Astrocyte of the hippocampus (primary cell): ENCODE data around the gene SYCP2L.
"Not testable (repeated sequence)": the region's sequence is repeated elsewhere in the genome, so short reads cannot be mapped to it uniquely, and the experiment has no call there.

Experiments used
- DNase-seq: peaks from one replicate; pipeline ENCODE4 v3.0.0; 2011; ENCODE audit warnings: low read depth, low spot score

Gene SYCP2L

DNA sequence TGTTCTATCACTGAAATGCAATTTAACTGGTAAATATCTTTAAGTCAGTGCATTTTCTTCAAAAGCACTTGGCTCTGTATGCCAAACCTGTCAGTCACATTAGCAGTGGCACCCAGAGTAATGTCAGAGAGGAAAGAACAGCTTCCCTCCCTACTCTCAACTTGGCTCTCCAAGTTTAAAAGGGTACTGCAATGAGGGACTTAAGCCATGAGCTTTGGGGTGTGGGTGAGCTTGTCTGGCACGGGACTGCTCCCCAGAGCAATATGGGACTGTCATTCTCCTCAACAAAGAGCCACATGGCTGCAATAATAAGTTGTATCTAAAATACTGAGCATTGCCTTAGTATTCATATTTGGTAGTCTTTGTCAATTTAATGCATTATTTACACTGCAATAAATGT, 9.0 kb upstream of the SYCP2L start:
- no peak for DNase-seq

DNA sequence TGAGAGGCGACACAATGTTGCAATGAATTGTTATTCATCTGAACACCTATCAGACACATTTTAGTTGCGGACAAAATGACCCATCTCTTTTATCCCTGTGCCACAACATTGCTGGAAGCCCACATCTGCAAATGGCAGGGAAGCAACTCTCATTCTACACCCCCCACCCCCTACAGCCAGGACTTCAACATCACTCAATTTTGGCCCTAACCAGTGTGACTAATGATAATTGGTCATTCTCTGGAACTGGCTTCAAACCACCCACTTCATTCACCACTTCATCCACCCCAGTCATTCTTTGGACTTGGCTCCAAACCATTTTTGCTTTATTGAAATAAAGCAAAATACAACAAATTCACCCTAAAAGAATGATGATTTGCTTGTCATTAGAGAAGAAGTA, 6.5 kb upstream of the SYCP2L start:
- no peak for DNase-seq

DNA sequence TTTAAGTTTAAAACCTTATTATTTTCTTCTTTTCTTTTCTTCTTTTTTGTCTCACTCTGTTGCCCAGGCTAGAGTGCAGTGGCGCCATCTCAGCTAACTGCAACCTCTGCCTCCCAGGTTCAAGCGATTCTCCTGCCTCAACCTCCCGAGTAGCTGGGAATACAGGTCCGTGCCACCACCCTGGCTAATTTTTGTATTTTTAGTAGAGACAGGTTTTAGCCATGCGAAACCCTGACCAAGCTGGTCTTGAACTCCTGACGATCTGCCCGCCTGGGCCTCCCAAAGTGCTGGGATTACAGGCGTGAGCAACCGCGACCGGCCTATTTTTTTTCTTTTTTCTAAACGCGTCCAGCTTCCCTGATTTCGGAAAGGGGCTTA, 4.6 kb upstream of the SYCP2L start:
- not testable (repeated sequence) for DNase-seq

DNA sequence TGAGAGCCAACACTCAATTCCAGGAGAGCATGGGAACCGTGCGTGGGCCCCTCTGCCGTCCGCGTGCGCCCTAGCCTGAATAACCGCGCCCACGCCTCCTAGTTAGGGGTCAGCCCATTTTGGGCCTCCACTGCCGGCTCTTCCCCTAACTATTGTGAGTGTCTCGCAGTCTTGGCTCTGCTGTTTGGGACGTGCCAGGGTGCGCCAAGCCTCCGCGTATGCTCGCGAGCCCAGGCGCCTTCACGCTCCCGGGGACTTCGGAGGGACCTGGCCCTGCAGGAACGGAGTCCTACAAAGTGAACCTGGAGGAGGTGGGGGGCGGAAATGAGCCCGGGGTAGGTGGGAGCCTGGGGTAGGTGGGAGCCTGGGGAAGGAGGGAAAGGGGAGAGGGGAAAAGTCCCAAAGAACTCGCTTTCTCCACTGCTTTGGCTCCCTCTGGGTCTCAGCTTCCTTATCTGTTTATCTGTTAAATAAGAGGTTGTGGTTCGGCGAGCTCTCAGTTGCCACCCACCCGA, 4.1 kb upstream of the SYCP2L start:
- DNase-seq = peak; percentile 15

DNA sequence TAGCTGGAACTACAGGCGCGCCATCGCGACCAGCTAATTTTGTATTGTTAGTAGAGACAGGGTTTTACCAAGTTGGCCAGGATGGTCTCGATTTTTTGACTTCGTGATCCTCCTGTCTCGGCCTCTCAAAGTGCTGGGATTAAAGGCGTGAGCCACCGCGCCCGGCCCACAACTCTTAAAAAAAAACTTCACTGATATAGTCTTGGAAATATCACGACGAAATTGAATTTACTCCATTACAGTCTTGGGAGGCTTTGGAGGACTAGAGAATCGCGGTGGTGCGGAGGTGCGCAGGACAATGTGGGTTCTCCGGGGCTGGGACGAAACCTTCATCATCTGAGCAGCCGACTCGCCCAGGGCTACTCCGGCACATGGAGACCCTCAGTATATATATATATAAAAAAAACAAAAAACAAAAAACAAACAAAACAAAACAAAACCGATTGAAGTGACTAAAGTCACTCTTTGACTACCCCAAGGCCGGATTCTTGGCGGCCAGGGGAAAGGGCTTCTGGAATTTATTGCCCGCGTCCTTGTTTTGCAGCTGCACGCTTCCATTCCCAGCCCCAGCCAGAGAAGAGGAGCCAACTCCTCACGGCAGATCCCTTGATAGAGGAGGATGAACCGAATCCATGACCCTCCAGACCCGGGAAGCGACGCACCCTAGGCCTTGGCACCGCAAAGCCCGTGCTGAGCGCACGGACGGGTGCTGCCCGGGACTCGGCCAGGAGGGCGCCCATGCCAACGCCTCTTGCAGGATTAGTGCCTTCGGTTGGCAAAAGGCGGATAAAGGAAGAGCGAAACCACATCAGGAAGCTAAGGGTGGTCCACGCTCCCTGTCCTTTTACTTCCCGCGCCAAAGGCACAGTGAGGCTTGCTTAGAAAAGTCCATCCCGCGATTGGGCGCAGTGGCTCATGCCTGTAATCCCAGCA, 3.3 kb upstream of the SYCP2L start:
- no peak for DNase-seq

DNA sequence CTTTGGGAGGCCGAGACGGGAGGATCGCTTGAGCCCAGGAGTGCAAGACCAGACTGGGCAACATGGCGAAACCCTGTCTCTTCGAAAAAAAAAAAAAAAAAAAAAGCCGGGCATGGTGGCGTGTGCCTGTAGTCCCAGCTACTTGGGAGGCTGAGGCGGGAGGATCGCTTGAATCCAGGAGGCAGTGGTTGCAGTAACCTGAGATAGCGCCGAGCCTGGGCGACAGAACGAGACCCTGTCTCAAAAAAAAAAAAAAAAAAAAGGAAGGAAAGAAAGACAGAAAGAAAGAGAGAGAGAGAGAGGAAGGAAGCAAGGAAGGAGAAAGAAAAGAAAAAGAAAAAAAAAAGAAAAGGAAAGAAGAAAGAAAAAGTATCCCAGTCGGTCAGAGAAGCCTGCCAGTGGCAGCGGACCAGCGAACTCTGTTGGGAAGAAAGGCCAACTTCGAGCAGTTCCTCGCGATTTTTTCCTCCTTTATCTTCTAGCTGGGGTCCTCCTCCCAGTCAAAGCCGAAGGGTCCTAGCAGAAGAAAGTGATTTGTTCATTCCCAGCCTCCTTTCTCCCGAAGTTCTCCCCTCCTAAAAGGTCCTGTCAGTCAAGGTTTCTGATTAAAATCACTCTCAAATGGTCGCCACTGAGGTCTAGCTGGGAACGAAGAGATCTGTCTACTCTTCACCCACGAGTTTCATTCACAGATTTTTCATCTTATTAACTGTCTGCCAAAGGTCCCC, 2.4 kb upstream of the SYCP2L start:
- DNase-seq = no peak

DNA sequence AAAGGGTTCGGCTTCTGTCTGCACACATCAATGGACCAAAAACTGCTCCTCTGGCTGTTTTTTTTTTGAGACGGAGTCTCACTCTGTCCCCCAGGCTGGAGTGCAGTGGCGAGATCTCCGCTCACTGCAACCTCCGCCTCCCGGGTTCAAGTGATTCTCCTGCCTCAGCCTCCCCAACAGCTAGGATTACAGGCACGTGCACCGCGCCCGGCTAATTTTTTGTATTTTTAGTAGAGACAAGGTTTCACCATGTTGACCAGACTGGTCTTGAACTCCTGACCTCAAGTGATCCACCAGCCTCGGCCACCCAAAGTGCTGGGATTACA, 524 bp upstream of the SYCP2L start:
- DNase-seq = not testable (repeated sequence)

DNA sequence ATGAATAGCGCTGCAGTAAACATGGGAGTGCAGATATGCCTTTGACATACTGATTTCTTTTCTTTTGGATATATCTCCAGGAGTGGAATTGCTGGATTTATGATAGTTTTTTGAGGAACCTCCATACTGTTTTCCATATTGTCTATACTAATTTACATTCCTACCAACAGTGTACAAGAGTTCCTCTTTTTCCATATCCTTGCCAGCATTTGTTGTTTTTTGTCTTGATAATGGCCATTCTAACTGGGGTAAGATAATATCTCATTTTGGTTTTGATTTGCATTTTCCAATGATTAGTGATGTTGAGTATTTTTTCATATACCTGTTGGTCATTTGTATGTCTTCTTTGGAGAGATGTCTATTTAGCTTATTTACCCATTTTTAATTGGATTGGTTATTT, 3.3 kb downstream of the SYCP2L start:
- no peak for DNase-seq

DNA sequence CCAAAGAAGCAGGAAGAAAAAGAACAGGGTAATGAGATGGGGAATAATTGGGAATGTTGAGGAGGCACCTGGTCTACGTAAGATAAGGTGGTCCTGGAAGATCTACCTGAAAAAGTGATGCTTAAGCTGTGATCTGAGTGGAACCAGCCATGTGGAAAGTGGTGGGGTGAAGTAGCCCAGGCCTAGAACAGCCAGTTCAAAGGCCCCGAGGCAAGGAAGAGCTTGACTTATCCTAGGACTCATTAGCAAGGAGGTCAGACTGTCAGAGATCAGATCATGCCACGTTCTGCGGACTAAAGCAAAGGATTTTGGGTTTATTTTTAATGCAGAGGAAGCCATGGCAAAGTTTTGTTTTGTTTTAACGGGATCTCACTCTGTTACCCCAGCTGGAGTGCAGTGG, 5.1 kb downstream of the SYCP2L start:
- DNase-seq = no peak

DNA sequence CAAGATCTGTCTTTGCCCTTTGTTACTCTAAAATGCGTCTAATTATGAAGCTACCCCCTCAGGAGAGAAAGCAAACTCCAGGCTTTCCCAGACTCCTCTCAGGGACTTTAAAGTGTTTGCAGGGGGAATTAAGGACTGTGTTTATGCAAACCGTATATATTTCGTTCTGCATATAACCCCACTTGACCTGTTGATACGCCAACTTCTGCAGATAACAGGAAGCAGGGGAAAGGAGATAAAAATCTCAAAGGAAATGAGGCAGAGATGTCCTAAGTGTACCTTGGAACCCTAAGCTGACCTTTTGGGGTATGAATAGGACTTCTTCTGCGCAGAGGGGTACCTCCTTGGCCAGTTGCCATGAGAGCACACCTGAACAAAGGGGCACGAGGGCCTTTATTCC, 8.1 kb downstream of the SYCP2L start:
- no peak for DNase-seq

DNA sequence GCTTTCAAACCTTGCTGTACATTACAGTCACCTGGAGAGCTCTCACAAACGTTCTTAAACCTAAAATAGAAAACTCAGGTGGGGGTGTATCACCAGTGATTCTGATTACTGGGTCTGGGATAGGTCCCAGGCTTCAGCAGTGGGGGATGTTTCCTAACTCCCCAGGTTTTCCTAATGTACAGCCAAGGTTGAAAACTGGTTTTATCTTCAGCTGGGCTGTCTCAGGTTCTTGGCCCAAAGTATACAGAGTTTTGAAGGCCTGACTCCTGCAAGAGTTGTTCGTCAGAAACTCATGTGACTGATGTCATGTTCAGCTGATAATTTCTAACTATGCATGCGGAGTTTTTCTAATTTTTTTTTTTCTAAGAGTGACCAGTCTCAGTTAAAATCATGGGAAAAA, 9.8 kb downstream of the SYCP2L start:
- no peak for DNase-seq

DNA sequence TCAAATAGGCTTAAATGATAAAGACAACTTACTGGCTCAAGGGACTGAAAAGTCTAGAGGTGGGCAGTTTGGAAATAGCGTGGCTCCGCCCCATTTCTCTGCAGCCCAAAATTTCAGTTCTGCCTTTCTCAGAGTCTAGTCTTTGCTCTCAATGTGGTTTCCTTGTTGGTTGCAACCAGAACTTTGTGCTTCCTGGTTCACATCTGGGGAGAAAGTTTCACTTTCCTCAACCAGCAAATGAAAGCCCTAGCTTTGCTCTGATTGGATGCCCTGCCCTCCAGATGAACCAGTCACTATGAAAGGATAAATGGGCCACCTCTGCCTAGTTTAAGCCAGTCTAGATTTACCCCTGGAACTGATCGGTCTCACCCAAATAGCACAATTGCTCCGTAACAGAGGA, 14.9 kb downstream of the SYCP2L start:
- DNase-seq = no peak

DNA sequence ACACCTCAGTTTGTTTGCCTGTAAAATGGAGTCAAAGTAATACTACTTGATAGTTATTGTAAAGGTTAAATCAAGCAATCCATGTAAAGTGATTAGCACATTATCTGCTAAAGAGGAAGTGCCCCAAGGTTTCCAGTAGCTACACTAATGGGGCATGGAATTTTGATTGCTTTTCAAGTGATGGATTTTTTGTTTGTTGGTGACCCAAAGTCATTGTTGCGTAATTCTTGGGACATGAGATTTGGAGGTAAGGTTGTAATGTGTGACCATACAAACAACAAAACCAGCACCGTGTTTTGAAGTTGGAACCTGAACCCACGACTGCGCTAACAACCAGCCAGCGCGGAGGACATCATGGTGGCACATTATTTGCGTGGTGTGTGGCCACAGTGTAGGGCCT, 17.2 kb downstream of the SYCP2L start:
- no peak for DNase-seq

DNA sequence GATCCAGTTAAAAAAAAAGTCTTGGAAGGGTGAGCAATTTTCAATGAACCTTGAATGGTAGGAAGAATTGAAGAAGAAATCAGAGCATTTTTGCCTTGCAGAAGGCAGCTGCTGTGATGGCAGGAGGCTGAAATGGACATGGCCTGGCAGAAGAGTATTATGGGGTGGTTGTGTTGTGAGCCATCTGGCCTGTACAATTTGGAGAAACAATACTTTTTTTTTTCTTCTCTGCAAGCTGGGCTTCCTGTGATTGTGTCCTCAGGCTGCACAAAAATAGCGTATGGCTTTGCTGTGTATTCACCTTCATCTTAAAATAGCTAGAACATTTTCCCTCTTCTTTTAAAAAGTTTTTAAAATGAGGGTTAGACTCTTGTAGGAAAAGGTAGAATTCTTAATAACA, 21.4 kb downstream of the SYCP2L start:
- DNase-seq = no peak

DNA sequence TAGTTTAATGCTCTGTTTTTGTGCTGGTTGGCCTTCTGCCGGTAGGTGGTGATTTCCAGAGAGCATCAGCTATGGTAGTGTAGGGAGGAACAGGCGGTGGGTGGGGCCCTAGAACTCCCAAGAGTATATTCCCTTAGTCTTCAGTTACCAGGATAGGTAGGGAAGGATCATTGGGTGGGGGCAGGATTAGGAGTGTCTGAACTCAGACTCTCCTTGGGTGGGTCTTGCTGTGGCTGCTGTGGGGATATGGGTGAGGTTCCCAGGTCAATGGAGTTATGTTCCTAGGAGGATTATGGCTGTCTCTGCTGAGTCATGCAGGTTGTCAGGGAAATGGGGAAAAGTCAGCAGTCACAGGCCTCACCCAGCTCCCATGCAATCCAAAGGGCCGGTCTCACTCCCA, 32.7 kb downstream of the SYCP2L start:
- DNase-seq = not testable (repeated sequence)

DNA sequence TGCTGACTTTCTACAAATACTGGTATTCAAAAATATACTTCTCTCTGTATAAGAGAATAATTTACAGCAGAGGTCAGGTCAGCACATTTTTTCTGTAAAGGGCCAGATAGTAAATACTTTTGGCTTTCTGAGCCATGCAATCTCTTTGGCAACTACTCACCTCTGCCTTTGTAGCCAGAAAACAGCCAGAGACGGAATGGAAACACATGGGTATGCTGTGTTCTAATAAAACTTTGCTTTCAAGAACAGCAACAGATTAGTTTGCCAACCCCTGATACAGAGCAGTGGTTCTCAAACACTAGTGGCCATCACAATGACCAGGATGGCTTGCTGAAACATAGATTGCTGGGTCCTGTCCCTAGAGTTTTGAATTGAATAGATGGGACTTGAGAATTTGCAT, 46.3 kb downstream of the SYCP2L start:
- DNase-seq = no peak

DNA sequence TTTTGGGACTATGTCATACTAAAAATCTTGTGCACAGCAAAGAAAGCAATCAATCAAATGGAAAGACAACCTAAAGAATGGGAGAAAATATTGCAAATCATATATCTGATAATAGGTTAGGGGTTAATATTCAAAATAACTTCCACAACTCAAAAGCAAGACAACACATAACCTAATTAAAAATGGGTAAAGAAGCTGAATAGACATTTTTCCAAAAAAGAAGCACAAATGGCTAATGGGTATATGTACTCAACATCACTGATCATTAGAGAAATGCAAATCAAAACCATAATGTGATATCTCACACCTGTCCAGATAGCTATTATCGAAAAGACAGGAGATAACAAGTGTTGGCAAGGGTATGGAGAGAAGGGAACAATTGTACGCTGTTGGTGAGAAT, 53.0 kb downstream of the SYCP2L start:
- no peak for DNase-seq

DNA sequence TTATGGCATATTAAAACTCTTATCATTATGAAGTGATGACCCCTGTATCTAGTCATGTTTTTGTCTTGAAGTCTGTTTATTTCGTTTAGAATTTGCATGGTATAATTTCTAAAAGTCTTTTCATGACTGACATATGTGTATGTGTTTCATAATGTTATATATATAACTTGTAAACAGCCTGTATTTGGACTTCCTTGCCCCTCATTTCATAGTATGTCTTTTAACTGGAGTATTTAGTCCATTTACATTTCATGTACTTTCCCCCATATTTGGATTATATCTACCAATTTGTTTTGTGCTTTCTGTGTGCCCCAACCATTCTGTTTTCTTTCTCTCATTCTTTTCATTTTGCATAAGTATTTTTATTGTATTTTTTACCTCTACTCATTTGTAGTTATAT, 59.0 kb downstream of the SYCP2L start:
- no peak for DNase-seq

DNA sequence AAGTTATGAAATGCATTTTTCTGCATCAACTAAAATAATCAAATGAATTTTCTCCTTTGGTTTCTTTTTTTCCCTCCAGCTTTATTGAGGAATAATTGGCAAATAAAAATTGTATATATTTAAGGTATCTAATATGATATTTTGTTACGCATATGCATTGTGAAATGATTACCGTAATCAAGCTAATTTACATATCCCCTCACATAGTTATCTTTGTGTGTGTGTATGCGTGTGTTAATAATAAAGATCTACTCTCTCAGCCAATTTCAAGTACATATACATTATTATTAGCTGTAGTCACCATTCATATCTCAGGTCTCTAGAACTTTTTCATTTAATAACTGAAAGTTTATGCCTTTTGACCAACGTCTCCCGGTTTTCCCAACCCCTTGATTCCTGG, 61.1 kb downstream of the SYCP2L start:
- no peak for DNase-seq

DNA sequence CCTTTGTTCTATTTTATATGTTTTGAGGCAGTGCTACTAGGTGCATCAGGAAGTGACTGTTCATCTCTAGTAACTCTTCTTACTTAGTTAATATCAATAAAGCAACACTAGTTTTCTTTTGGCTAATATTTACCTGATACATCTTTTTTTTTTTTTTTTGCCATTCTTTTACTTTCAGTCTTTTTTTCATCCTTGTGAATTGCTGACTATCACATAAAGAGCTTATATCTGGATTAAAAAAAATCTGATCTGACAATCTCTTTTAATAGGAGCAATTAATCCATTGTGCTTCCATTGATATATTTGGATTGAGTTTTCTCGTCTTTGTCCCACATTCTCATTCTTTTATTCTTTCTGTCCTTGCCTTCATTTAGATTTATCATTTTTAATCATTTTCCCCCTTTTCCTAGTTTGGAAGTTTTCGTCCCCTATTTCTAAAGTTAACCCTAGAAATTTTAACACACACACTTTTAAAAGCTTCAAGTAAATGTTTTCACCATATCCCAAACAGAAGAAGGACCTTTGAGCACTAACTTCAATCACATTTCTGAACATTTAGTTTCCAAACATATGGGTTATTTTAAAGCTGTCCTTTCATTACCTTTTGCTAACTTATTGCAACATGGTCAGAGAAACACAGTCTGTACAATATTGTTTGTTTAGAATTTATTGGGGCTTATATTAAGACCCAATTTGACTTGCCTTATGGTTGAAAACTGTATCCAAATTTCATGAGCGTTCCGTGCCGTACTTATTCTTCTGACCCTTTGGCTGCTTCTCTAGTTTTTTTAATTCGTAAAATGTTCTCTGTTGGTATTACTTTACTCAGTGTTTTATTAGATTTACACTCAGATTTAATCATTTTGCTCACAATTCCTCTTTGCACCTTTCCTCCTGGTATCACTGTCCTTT, 63.0 kb downstream of the SYCP2L start:
- no peak for DNase-seq

DNA sequence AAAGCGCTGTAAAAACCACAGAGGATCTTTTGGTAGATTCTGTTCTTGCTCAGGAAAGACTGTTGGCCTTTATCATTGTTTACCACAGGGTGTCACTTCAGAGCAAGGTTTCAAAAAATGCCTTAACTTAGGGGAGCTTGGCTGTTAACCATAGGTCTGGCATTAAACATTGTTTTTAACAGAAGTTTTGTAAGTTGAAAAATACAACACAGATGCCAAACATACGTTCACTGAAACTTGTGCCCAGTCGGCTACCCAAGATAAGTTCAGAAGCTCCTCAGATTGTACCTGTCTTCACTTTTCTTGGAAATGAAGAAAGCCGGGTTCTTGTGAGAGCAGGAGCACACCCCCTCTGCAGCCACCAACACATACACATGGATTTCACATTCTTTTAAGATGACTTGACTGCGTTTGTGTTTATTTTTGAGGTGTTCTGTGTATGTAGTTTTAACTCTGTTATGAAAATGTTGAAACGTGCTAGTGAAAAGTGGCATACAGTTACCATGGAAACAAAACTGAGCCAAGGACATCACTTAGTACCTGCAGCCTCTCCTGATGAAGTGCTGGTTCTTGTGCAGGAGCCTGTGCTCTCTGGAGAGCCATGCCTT, 64.9 kb downstream of the SYCP2L start:
- DNase-seq = peak; percentile 69

DNA sequence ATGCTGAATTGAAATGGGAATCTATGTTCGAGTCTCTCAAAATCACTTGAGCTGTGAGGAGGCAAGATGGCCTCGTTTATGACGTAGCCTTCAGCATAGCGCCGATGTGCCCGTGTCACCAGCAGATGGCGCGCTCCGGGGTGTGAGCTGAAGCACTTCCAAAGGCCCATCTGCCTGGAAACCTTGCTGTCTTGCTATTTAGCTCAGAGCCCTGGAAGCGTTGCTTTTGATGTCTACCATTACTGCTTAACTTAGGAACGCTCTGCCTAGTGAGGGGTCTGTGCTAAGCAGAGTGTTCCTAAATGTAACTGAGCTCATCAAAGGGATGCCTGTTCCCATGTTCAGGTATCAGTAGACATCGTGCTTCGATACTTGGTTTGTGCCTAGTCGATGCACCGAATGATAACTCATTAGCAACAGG, 67.7 kb downstream of the SYCP2L start:
- peak; percentile 87 for DNase-seq
